GM13977 (cell line): ENCODE data around the gene HS2ST1.

Source experiments
- DNase-seq: peaks from one replicate; pipeline ENCODE4 v3.0.0; 2012; ENCODE audit warnings: low spot score
- in situ Hi-C: fragments of 300-500 bp; cut with MboI; formaldehyde crosslinking; loops from one replicate; pipeline ENCODE4 v1.12.0; 2022; ENCODE audit warnings: low sequenced_read_pairs, low pct_unique_long_range_greater_than_20kb, mixed read lengths, inconsistent platforms; ENCODE audit not compliant: unreplicated experiment
- TF ChIP-seq, protein P1 (sequence below): IDR thresholded peaks from 2 replicates; pipeline ENCODE4 v1.5.1; 2012; ENCODE audit warnings: mild to moderate bottlenecking, control low read depth; ENCODE audit not compliant: insufficient read depth; ENCODE audit errors: extremely low read depth, missing control alignments

The HS2ST1 gene

DNA sequence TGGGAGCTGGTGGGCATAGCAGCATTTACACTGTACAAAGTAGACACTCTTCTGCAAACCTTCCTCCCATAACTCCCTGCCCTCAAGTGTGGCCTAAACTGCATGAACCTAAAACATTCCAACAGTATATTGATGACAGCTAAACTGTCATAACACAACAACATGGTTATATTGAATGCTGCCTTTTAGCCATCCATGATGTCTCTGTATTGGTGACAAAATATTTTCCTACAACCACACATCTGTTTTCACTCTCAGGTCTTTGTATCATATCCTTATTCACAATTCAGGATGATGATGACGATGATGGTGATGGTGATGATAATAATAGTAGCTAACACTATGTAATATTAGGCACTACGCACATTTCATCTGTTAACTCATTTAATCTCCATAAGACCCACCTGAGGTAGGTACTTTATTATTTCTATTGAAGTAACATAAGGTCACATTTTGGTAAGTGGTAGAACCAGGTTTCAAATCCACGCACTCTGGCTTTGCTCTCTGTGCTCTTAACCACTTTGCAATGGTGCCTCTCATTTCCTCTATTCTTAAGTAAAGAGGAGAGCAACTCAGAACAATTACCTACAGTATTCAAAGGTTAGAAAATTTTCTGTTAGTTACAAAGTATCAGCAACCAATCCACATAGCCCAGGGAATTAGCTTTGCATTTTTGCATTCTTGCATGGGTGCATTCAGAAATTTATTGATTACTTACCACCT, 229.1 kb downstream of the HS2ST1 start:
- in situ Hi-C loops, result loop anchor here (25.0 kb wide), 1 partner anchor 794 kb away; no protein-coding TSS in a partner anchor
- TF ChIP-seq, protein P1, sequence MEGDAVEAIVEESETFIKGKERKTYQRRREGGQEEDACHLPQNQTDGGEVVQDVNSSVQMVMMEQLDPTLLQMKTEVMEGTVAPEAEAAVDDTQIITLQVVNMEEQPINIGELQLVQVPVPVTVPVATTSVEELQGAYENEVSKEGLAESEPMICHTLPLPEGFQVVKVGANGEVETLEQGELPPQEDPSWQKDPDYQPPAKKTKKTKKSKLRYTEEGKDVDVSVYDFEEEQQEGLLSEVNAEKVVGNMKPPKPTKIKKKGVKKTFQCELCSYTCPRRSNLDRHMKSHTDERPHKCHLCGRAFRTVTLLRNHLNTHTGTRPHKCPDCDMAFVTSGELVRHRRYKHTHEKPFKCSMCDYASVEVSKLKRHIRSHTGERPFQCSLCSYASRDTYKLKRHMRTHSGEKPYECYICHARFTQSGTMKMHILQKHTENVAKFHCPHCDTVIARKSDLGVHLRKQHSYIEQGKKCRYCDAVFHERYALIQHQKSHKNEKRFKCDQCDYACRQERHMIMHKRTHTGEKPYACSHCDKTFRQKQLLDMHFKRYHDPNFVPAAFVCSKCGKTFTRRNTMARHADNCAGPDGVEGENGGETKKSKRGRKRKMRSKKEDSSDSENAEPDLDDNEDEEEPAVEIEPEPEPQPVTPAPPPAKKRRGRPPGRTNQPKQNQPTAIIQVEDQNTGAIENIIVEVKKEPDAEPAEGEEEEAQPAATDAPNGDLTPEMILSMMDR, result no peak
- DNase-seq, result no peak

DNA sequence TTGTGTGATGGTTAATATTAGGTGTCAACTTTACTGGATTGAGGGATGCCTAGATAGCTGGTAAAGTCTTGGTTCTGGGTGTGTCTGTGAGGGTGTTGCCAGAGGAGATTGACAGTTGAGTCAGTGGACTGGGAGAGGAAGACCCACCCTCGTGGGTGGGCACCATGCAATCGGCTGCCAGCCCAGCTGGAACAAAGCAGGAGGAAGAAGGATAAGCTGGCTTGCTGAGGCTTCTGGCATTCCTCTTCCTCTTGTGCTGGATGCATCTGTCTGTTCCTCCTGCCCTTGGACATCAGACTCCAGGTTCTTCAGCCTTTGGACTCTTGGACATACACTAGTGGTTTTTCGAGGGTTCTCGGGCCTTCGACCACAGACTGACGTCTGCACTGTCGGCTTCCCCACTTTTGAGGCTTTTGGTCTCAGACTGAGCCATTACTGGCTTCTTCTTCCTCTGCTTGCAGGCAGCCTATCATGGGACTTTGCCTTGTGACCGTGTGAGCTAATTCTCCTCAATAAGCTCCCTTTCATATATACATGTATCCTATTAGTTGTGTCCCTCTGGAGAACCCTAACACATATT, 230.0 kb downstream of the HS2ST1 start:
- TF ChIP-seq, protein P1, result no peak
- in situ Hi-C loops, result loop anchor here (25.0 kb wide), 1 partner anchor 793 kb away; no protein-coding TSS in a partner anchor
- no peak for DNase-seq

DNA sequence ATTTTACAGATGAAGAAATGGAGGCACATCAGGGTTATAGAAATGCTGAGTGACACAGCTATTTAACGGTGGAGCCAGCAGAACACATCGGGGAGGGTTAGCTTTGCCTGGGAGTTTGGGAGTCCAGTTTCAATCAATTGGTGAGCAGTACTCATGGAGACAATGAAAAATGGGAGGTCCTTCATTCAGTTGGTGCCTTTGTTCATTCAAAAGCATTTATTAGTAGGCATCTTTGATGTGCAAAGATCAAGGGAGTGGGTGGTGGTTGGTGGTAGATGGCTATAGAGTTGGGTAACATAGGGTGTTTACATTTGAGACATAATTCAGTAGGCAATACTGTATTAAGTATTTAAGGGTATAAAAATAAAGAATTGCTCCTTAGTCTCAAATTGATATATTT, 230.5 kb downstream of the HS2ST1 start:
- no peak for DNase-seq
- in situ Hi-C loops, result loop anchor here (25.0 kb wide), 1 partner anchor 792 kb away; no protein-coding TSS in a partner anchor
- TF ChIP-seq, protein P1, result no peak

DNA sequence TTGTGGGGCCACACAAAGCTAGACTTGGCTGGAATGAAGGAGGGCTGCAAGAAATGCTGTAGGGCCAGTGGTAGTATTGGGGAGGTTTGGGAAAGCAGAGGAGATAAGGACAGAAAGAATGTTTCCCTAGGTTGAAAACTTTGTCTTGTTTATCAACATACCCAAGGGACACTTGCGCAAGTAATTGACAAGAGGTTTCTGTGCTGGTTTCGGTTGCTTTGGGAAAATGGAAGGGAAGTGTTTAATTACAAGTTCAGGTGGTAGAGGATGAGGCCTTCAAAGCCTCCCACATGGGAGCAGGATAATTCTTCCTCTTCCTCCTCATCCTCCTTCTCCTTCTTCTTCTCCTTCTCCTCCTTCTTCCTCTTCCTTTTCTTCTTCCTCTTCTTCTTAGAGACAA, 232.1 kb downstream of the HS2ST1 start:
- in situ Hi-C loops, result loop anchor here (25.0 kb wide), 1 partner anchor 791 kb away; no protein-coding TSS in a partner anchor
- TF ChIP-seq, protein P1, result no peak
- DNase-seq, result no peak

DNA sequence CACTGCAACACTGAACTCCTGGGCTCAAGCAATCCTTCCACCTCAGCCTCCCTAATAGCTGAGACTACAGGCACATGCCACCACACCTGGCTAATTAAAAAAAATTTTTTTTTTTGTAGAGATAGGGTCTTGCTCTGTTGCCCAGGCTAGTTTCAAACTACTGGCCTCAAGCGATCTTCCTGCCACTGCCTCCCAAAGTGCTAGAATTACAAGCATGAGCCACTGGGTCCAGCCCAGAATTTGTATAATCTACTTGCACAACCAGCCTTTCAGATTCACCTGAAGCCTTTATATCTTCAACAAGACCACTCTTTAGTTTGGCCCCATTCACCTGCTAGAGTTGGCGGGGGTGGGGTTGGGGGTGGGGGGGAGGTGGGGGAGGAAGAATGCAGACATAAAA, 232.6 kb downstream of the HS2ST1 start:
- no peak for DNase-seq
- in situ Hi-C loops, result loop anchor here (25.0 kb wide), 1 partner anchor 790 kb away; no protein-coding TSS in a partner anchor
- TF ChIP-seq, protein P1, result no peak

DNA sequence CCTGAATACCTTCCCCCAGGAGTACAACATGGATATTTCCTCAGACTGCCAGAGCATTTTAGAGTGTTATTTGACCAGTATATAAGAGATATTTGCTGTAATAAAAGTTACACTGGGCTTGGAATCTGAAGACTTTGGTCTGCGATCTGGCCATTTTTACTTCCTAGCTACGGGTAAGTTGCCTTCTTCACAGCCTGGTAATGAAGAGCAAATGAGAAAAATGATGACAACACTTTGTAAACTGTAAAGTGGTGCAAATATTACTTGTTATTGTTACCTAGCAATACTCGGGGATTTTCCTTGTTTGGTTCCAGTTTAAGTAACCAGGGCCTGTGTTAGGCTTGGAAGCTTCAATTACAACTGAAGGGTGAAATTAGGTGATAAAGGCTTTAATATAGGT, 233.4 kb downstream of the HS2ST1 start:
- TF ChIP-seq, protein P1, result no peak
- no peak for DNase-seq
- in situ Hi-C loops, result loop anchor here (25.0 kb wide), 1 partner anchor 789 kb away; no protein-coding TSS in a partner anchor
